Measurements from ENCODE around the gene GTF2F1.

GRCh38 chr19:6396305-6396704, 3.3 kb upstream of the GTF2F1 start:
- TF ChIP-seq POLR2A (IDR thresholded peaks at IDR 0.05) (no peak), CTCF (IDR thresholded peaks at IDR 0.05) (no peak)

All from breast epithelium (tissue), 3 donors.